ENCODE measurements around the gene CALHM2.

- TF ChIP-seq CTCF (IDR thresholded peaks at IDR 0.05), result no peak
- TF ChIP-seq POLR2A (IDR thresholded peaks at IDR 0.05), result no peak
Observed at GRCh38 chr10:103419101-103419500, 33.1 kb downstream of the CALHM2 start.

Measured in esophagus squamous epithelium (tissue), 4 donors.